HL-60 (cell line): Measurements from ENCODE around the gene FGFR4.

ENCODE experiments used
- DNase-seq, 2 experiments: peaks; one replicate each; pipeline ENCODE4 v3.0.0-alpha.2; 2010 to 2020; ENCODE audit warnings: low read depth in 1 of 2, low spot score in 1 of 2
- H3K27ac ChIP-seq: fragments of 250-450 bp; sonication (Bioruptor Pico); replicated peaks from 2 replicates; pipeline ENCODE4 v1.5.1; 2020; ENCODE audit warnings: mild to moderate bottlenecking, moderate library complexity
- H3K27me3 ChIP-seq: fragments of 250-450 bp; sonication (Bioruptor Pico); 2 replicates; pipeline ENCODE4 v1.5.1; 2021; ENCODE audit warnings: mild to moderate bottlenecking, moderate library complexity; ENCODE audit not compliant: insufficient read depth, poor library complexity, severe bottlenecking
- H3K4me3 ChIP-seq: replicated peaks from 2 replicates; pipeline ENCODE4 v1.5.1; 2011; ENCODE audit warnings: mild to moderate bottlenecking, control low read depth, low read length; ENCODE audit not compliant: insufficient read depth
- GABPA ChIP-seq: IDR thresholded peaks from 2 replicates; pipeline ENCODE4 v1.6.1; 2012; ENCODE audit warnings: low read depth
- POLR2AphosphoS5 ChIP-seq: IDR thresholded peaks from 2 replicates; pipeline ENCODE4 v1.6.1; 2012; ENCODE audit warnings: low read depth
- SPI1 ChIP-seq: IDR thresholded peaks from 2 replicates; pipeline ENCODE4 v1.6.1; 2012; ENCODE audit warnings: low read depth, mild to moderate bottlenecking, borderline replicate concordance
- TF ChIP-seq, protein P1 (sequence below): IDR thresholded peaks from one replicate; pipeline ENCODE4 v1.5.1; 2011; ENCODE audit warnings: low read length, control low read depth, inconsistent platforms; ENCODE audit not compliant: insufficient read depth
- TF ChIP-seq, protein P2 (sequence below): IDR thresholded peaks from 2 replicates; pipeline ENCODE4 v1.6.1; 2012; ENCODE audit warnings: low read depth; ENCODE audit not compliant: insufficient replicate concordance

FGFR4 gene

DNA sequence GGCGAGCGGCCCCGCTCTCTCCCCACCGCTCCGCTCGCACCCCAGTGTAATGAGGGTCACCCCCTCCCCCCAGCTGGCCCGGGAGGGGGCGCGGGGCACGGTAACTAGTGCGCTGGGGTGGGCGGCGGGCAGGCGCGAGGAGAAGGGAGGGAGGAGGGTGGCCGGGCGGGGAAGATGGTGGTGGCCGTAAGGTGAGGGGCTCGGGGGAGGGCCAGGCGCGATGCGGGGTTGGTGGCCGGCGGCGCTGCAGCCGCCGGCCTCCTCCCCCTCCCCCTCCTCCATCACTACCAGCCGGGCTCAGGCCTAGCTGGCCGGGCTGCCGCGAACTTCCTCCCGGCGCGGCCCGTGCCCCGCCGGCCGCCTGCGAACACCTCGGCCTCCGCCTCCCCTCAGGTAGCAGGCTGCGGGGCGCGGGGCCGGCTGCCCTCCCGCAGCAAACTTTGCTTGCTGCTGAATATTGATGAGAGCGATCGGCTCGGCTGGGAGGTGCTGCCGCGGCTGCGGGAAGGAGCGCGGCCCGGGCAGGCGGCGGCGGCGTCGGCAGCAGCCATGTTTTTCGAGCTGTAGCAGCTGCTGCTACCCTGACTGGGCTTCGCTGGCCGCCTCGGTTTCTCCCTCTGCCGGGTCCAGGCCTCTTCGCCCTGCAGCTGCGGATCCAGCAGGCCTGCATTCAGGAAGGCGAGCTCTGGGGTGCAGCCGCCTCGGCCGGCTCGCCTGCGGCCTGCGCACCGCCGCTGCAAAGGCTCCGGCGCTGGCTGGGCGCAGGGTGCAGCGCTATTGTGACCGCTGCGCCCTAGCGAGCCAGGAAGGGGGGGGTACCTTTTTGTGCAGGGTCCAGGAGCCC is 47.4 kb downstream of the FGFR4 start:
- TF ChIP-seq SPI1 (0 out of 2 replicates have a peak, but pooled peaks have one; percentile 21), GABPA (no peak), POLR2AphosphoS5 (peak; percentile 33; the same call in 1 of the 2 replicates)
- TF ChIP-seq, protein P1, sequence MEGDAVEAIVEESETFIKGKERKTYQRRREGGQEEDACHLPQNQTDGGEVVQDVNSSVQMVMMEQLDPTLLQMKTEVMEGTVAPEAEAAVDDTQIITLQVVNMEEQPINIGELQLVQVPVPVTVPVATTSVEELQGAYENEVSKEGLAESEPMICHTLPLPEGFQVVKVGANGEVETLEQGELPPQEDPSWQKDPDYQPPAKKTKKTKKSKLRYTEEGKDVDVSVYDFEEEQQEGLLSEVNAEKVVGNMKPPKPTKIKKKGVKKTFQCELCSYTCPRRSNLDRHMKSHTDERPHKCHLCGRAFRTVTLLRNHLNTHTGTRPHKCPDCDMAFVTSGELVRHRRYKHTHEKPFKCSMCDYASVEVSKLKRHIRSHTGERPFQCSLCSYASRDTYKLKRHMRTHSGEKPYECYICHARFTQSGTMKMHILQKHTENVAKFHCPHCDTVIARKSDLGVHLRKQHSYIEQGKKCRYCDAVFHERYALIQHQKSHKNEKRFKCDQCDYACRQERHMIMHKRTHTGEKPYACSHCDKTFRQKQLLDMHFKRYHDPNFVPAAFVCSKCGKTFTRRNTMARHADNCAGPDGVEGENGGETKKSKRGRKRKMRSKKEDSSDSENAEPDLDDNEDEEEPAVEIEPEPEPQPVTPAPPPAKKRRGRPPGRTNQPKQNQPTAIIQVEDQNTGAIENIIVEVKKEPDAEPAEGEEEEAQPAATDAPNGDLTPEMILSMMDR, result no peak
- TF ChIP-seq, protein P2, sequence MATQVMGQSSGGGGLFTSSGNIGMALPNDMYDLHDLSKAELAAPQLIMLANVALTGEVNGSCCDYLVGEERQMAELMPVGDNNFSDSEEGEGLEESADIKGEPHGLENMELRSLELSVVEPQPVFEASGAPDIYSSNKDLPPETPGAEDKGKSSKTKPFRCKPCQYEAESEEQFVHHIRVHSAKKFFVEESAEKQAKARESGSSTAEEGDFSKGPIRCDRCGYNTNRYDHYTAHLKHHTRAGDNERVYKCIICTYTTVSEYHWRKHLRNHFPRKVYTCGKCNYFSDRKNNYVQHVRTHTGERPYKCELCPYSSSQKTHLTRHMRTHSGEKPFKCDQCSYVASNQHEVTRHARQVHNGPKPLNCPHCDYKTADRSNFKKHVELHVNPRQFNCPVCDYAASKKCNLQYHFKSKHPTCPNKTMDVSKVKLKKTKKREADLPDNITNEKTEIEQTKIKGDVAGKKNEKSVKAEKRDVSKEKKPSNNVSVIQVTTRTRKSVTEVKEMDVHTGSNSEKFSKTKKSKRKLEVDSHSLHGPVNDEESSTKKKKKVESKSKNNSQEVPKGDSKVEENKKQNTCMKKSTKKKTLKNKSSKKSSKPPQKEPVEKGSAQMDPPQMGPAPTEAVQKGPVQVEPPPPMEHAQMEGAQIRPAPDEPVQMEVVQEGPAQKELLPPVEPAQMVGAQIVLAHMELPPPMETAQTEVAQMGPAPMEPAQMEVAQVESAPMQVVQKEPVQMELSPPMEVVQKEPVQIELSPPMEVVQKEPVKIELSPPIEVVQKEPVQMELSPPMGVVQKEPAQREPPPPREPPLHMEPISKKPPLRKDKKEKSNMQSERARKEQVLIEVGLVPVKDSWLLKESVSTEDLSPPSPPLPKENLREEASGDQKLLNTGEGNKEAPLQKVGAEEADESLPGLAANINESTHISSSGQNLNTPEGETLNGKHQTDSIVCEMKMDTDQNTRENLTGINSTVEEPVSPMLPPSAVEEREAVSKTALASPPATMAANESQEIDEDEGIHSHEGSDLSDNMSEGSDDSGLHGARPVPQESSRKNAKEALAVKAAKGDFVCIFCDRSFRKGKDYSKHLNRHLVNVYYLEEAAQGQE, result peak; percentile 44

DNA sequence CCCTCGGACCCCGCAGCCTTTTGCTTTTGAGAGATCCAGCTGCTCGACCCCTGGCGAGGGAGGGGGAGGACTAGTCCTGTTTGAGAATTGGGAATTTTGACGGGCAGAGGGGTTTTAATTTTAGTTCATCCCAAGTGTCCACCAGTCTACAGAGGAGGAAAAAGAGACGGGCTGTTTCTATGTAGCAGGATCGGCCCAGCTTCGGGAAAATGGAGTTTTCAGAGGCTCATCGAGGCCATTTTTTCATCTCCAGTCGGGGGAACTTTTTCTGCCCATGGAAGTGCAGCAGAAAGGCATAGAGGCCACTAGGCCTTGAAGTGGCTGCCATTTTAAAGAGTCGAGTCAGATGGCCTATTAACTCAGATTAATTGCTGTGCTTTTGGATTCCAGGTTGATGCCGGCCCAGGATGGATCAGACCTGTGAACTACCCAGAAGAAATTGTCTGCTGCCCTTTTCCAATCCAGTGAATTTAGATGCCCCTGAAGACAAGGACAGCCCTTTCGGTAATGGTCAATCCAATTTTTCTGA is 48.0 kb downstream of the FGFR4 start:
- H3K27ac ChIP-seq, result peak overlapping the region; percentile 83
- peak overlapping the region; percentile 64 for H3K4me3 ChIP-seq
- DNase-seq, result no peak
- TF ChIP-seq SPI1 (no peak), POLR2AphosphoS5 (no peak), GABPA (no peak)
- TF ChIP-seq, protein P1, result no peak
- TF ChIP-seq, protein P2, result no peak
- no peaks in the 10 kb centered on the region for H3K27me3 ChIP-seq

More for the DNA sequence above, 47.4 kb downstream of the FGFR4 start:
- Histone ChIP-seq H3K27me3 (no peaks in the 10 kb centered on the region), H3K27ac (peak overlapping the region; percentile 83), H3K4me3 (peak overlapping the region; percentile 64)
- peak; percentile 41 to 42 for DNase-seq

DNA sequence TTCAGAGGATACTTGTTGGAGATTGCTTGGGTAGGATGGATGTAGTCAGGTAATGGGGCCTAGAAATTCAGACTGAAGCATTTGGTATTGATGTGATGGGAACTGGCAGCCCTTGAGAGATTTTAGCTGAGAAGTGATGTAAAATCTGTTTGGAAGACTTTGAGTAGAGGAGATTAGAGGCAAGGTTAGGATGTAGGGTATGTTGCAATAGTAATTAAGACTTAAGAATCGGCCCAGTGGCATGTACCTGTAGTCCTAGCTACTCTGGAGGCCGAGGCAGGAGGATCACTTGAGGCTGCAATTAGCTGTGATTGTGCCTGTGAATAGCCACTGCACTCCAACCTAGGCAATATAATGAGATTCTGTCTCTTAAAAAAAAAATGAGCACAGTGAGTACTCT is 53.6 kb downstream of the FGFR4 start:
- DNase-seq, result no peak
- TF ChIP-seq, protein P1, result no peak
- TF ChIP-seq POLR2AphosphoS5 (no peak), SPI1 (no peak), GABPA (no peak)
- TF ChIP-seq, protein P2, result no peak
- Histone ChIP-seq H3K27ac (no peak overlapping the region), H3K27me3 (no peaks in the 10 kb centered on the region), H3K4me3 (no peak overlapping the region)
